Liver (tissue), 9 donors: Measurements from ENCODE around the gene TRPC4. TPM values are rescaled to one million over a fixed set of nuclear protein-coding genes. Genes with fewer than 3 reads are reported as not detected.

Source experiments
- DNase-seq: peaks from one replicate; pipeline ENCODE4 v3.0.0-alpha.2; 2017; ENCODE audit warnings: low spot score
- H3K27ac ChIP-seq, 2 donors: one replicate each; pipeline ENCODE4 v1.7.0; 2013; ENCODE audit warnings: inconsistent platforms in 2 of 2, low read length in 2 of 2, control low read depth in 1 of 2, low read depth in 1 of 2, mild to moderate bottlenecking in 1 of 2
- H3K27me3 ChIP-seq, 4 donors: one replicate each; pipeline versions ENCODE4 v1.6.1 to v1.7.0; 2013; ENCODE audit warnings: low read length in 3 of 4, inconsistent platforms in 1 of 4, mild to moderate bottlenecking in 1 of 4, moderate library complexity in 1 of 4; ENCODE audit not compliant: control insufficient read depth in 4 of 4, insufficient read depth in 4 of 4
- H3K36me3 ChIP-seq, 4 donors: one replicate each; pipeline versions ENCODE4 v1.6.1 to v1.7.0; 2013; ENCODE audit warnings: low read length in 3 of 4, mild to moderate bottlenecking in 3 of 4, low read depth in 1 of 4, moderate library complexity in 1 of 4; ENCODE audit not compliant: control insufficient read depth in 4 of 4, insufficient read depth in 3 of 4
- H3K4me1 ChIP-seq, 4 donors: one replicate each; pipeline versions ENCODE4 v1.6.1 to v1.7.0; 2013; ENCODE audit warnings: low read length in 3 of 4, mild to moderate bottlenecking in 3 of 4, moderate library complexity in 1 of 4; ENCODE audit not compliant: control insufficient read depth in 4 of 4, insufficient read depth in 4 of 4
- H3K4me3 ChIP-seq, 3 donors: one replicate each; pipeline versions ENCODE4 v1.6.1 to v1.7.0; 2013; ENCODE audit warnings: low read length in 3 of 3, control low read depth in 1 of 3, low read depth in 1 of 3, mild to moderate bottlenecking in 1 of 3
- H3K9ac ChIP-seq, 2 donors: one replicate each; pipeline ENCODE4 v1.7.0; 2013; ENCODE audit warnings: low read length in 2 of 2, mild to moderate bottlenecking in 2 of 2, moderate library complexity in 2 of 2, control low read depth in 1 of 2, low read depth in 1 of 2
- H3K9me3 ChIP-seq, 4 donors: one replicate each; pipeline versions ENCODE4 v1.6.1 to v1.7.0; 2013; ENCODE audit warnings: low read length in 3 of 4; ENCODE audit not compliant: control insufficient read depth in 4 of 4
- ATF3 ChIP-seq: IDR thresholded peaks from 2 replicates; pipeline ENCODE4 v1.6.1; 2016; ENCODE audit warnings: antibody characterized with exemption
- EGR1 ChIP-seq, 2 donors: IDR thresholded peaks; 2 replicates each; pipeline ENCODE4 v1.6.1; 2016 to 2018; ENCODE audit warnings: antibody characterized with exemption in 2 of 2, low read depth in 2 of 2
- GABPA ChIP-seq, 2 donors: IDR thresholded peaks in 1 of 2; conservative IDR thresholded peaks in 1 of 2; 2 replicates each; pipeline ENCODE4 v1.6.1; 2016; ENCODE audit warnings: antibody characterized with exemption in 2 of 2, mild to moderate bottlenecking in 1 of 2, moderate library complexity in 1 of 2
- HNF4A ChIP-seq, 2 donors: conservative IDR thresholded peaks; 2 replicates each; pipeline ENCODE4 v1.6.1; 2016; ENCODE audit warnings: antibody characterized with exemption in 2 of 2, mild to moderate bottlenecking in 2 of 2
- HNF4G ChIP-seq: IDR thresholded peaks from 2 replicates; pipeline ENCODE4 v1.6.1; 2016; ENCODE audit warnings: antibody characterized with exemption
- JUND ChIP-seq, 2 donors: IDR thresholded peaks; 2 replicates each; pipeline ENCODE4 v1.6.1; 2016; ENCODE audit warnings: antibody characterized with exemption in 2 of 2
- NR2F2 ChIP-seq: IDR thresholded peaks from 2 replicates; pipeline ENCODE4 v1.6.1; 2016; ENCODE audit warnings: antibody characterized with exemption
- RAD21 ChIP-seq, 2 donors: IDR thresholded peaks; 2 replicates each; pipeline ENCODE4 v1.6.1; 2016; ENCODE audit warnings: antibody characterized with exemption in 2 of 2, mild to moderate bottlenecking in 2 of 2
- REST ChIP-seq: IDR thresholded peaks from 2 replicates; pipeline ENCODE4 v1.6.1; 2016; ENCODE audit warnings: antibody characterized with exemption, mild to moderate bottlenecking
- RXRA ChIP-seq, 2 donors: IDR thresholded peaks; 2 replicates each; pipeline ENCODE4 v1.6.1; 2017 to 2018; ENCODE audit warnings: antibody characterized with exemption in 2 of 2, mild to moderate bottlenecking in 1 of 2
- SP1 ChIP-seq: IDR thresholded peaks from 2 replicates; pipeline ENCODE4 v1.6.1; 2018; ENCODE audit warnings: antibody characterized with exemption, mild to moderate bottlenecking
- YY1 ChIP-seq: IDR thresholded peaks from 2 replicates; pipeline ENCODE4 v1.6.1; 2016; ENCODE audit warnings: antibody characterized with exemption, mild to moderate bottlenecking
- WGBS: extraction: QIAGEN DNeasy Blood & Tissue Kit; methylation state at CpG from one replicate; pipeline ENCODE4 v1.1.7; 2013; 5-methylcytosine and 5-hydroxymethylcytosine counted together
- polyA plus RNA-seq, 2 donors: library from polyadenylated mRNA; stranded (reverse) in 1 of 2; unstranded in 1 of 2; fragments of 200-250 nt in 1 of 2; fragments of >200 nt in 1 of 2; fragmentation: Nextera tagmentation in 1 of 2; extraction: Ambion mirVana in 1 of 2; gene quantifications; one replicate each; pipeline versions ENCODE4 v1.2.1 to v1.2.3, GENCODE V29; 2013 to 2015
- total RNA-seq, 2 donors: library from RNA; depleted of rRNA; stranded (reverse); fragments of >200 nt; gene quantifications; one replicate each; pipeline ENCODE4 v1.2.3, GENCODE V29; 2014
- TF ChIP-seq, protein P1 (sequence below): IDR thresholded peaks from 2 replicates; pipeline ENCODE4 v1.6.1; 2016; ENCODE audit warnings: antibody characterized with exemption
- TF ChIP-seq, protein P2 (sequence below): IDR thresholded peaks from 2 replicates; pipeline ENCODE4 v1.6.1; 2016; ENCODE audit warnings: antibody characterized with exemption
- donor health status: healthy.
- donor health status: healthy.
- donor health status: healthy.
- donor health status: healthy.
- donor health status: healthy.

The TRPC4 gene
- total and polyA plus RNA-seq, 4 donors = 0.04 to 0.17 (median 0.05) TPM; not detected in 1

DNA sequence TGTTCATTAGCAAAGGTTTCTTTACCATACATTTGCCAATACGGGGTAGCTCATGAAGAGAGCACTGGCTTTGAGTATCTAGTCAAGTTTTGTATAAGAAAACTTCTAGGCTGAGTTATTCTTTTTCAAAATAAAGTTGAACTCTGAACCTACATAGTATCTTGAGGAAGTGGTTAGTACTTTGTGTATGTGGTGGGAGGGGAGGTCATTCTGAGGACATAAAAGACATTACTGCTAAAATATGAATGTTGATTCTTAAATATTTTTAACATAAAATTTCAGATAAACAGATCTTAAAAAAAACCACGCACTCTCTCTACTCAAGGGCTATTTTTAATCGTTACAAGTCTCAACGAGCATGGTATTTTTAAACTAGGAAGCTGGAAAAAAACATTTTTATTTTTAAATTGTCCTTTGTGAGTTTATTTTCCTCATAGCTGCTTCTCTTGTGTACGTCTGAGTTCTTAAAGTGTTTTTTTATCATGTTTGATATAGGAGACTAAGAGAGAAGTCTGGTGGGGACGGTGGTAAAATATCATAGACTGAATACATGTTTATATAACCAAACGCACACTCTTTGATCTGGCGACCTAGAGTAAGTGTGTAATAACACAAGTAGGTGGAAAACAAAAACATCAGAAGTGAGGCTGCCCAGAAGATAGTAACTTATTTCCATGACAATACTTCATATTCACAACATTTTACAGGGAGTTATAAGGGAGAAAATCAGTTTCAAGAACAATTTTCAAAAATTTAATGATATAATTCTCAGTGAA, 153.0 kb downstream of the TRPC4 start:
- TF ChIP-seq YY1 (no peak), RAD21 (IDR thresholded peaks at IDR 0.05) (no peak), HNF4A (conservative IDR thresholded peaks at IDR 0.05) (no peak), EGR1 (IDR thresholded peaks at IDR 0.05; ENCODE audit: low read depth in 2 of 2) (no peak), RXRA (IDR thresholded peaks at IDR 0.05) (peak in 1 of 2 donors; percentile 26)
- TF ChIP-seq, protein P1, sequence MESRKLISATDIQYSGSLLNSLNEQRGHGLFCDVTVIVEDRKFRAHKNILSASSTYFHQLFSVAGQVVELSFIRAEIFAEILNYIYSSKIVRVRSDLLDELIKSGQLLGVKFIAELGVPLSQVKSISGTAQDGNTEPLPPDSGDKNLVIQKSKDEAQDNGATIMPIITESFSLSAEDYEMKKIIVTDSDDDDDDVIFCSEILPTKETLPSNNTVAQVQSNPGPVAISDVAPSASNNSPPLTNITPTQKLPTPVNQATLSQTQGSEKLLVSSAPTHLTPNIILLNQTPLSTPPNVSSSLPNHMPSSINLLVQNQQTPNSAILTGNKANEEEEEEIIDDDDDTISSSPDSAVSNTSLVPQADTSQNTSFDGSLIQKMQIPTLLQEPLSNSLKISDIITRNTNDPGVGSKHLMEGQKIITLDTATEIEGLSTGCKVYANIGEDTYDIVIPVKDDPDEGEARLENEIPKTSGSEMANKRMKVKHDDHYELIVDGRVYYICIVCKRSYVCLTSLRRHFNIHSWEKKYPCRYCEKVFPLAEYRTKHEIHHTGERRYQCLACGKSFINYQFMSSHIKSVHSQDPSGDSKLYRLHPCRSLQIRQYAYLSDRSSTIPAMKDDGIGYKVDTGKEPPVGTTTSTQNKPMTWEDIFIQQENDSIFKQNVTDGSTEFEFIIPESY = no peak
- TF ChIP-seq, protein P2, sequence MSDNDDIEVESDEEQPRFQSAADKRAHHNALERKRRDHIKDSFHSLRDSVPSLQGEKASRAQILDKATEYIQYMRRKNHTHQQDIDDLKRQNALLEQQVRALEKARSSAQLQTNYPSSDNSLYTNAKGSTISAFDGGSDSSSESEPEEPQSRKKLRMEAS = no peak

DNA sequence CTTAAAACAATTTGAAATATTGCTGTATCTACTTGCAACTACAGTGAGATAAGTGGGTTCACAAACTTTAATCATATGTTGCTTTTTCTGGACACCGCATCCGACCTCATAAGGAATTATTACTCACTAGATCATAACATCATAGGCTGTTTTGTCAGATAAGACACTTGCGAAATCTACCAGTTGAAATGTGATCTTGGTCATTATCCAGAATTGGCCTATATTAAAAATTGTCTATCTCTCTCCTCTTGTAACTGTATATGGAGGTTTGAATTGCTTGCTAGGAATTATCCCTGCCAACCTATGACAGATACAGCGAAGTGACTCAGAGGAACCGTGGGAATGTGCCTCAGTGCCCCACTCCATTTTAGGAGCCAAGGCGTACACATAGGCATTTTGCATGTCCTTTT, 154.0 kb downstream of the TRPC4 start:
- Histone ChIP-seq H3K36me3 (no peaks in the 10 kb centered on the region), H3K4me3 (no peak overlapping the region), H3K27me3 (no peaks in the 10 kb centered on the region), H3K4me1 (no peaks in the 10 kb centered on the region), H3K9ac (no peak overlapping the region), H3K9me3 (no peaks in the 10 kb centered on the region), H3K27ac (no peak overlapping the region)
- DNase-seq = no peak
- TF ChIP-seq GABPA (IDR thresholded peaks at IDR 0.05 in 1 of 2, conservative IDR thresholded peaks at IDR 0.05 in 1 of 2) (no peak), SP1 (no peak), REST (no peak), JUND (IDR thresholded peaks at IDR 0.05) (no peak), RXRA (IDR thresholded peaks at IDR 0.05) (no peak), NR2F2 (no peak), HNF4G (no peak), ATF3 (no peak)
- WGBS = 81% methylated on average over 6 of the region's 6 CpGs

More for the DNA sequence above, 153.0 kb downstream of the TRPC4 start:
- no peaks in the 10 kb centered on the region for H3K9me3 ChIP-seq
- DNase-seq = no peak
- no peaks in the 10 kb centered on the region for H3K4me1 ChIP-seq
- no peak overlapping the region for H3K27ac ChIP-seq
- 55% methylated on average over 8 of the region's 8 CpGs for WGBS
- H3K27me3 ChIP-seq = no peaks in the 10 kb centered on the region
- H3K4me3 ChIP-seq = no peak overlapping the region
- no peak overlapping the region for H3K9ac ChIP-seq
- H3K36me3 ChIP-seq = no peaks in the 10 kb centered on the region
